OCI-LY3 (cell line): ENCODE measurements around the gene LRBA.

Experiments used
- CTCF ChIP-seq: fragments of 200-600, 300-600 bp; sonication (generic); IDR thresholded peaks from 2 replicates; pipeline ENCODE4 v1.5.1; 2014; ENCODE audit warnings: antibody characterized with exemption, low read length, low read depth
- EZH2phosphoT487 ChIP-seq: fragments of 200-600 bp; shearing (Covaris generic); IDR thresholded peaks from 2 replicates; pipeline ENCODE4 v1.6.1; 2018; ENCODE audit warnings: antibody characterized with exemption, mixed run types, low read depth

GRCh38 chr4:150216726-150217125 lies 798.4 kb downstream of the LRBA start:
- TF ChIP-seq CTCF (no peak), EZH2phosphoT487 (no peak)
